HEK293 (cell line): ENCODE data around the gene SLC1A1.

Experiments used
- CTCF ChIP-seq: fragments of 450-650 bp; formaldehyde crosslinking; IDR thresholded peaks from 2 replicates; pipeline ENCODE4 v1.5.1; 2016; ENCODE audit warnings: missing biosample characterization, missing genetic modification characterization
- PATZ1 ChIP-seq: fragments of 450-650 bp; formaldehyde crosslinking; IDR thresholded peaks from 2 replicates; pipeline ENCODE4 v1.5.1; 2016; ENCODE audit warnings: missing biosample characterization, missing genetic modification characterization
- REST ChIP-seq: fragments of 450-650 bp; formaldehyde crosslinking; IDR thresholded peaks from 2 replicates; pipeline ENCODE4 v1.5.1; 2016; ENCODE audit warnings: missing biosample characterization, missing genetic modification characterization
- ZNF362 ChIP-seq: fragments of 450-650 bp; formaldehyde crosslinking; IDR thresholded peaks from 2 replicates; pipeline ENCODE4 v1.5.1; 2016; ENCODE audit warnings: missing biosample characterization, missing genetic modification characterization
- ZNF555 ChIP-seq: fragments of 450-650 bp; formaldehyde crosslinking; conservative IDR thresholded peaks from 2 replicates; pipeline ENCODE4 v1.5.1; 2017; ENCODE audit warnings: missing biosample characterization, mild to moderate bottlenecking, missing genetic modification characterization, inconsistent platforms
- ZSCAN16 ChIP-seq: fragments of 450-650 bp; formaldehyde crosslinking; IDR thresholded peaks from 2 replicates; pipeline ENCODE4 v1.5.1; 2016; ENCODE audit warnings: missing biosample characterization, missing genetic modification characterization

DNA sequence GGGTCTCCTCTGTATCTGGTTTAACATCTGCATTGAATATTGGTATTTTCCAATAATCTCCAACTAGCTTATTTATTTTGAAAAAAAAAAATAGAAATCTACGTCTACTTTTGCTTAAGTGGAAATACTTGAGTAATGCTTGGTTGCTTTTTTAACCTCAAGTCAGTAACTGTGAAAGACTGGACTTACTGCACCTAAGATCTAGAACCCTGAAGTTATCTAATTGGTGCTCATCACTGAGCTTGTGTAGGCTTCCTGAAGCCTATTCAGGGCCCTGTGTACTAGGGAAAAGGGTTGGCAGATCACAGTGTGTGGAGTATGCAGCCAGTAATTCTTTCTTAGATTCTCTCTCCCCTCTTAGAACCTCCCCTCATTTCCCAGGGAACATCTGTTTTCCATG lies 16.2 kb downstream of the SLC1A1 start:
- no peak for TF ChIP-seq ZSCAN16 (tag by site-specific recombination)
- TF ChIP-seq PATZ1, result no peak
- TF ChIP-seq CTCF (tag by site-specific recombination), result no peak
- no peak for TF ChIP-seq ZNF362
- TF ChIP-seq ZNF555 (tag by site-specific recombination), result no peak
- no peak for TF ChIP-seq REST
